Neuronal stem cell (in vitro differentiated cells): ENCODE results near the gene FOXN3.

Experiments used
- DNase-seq: peaks from one replicate; pipeline ENCODE4 v3.0.0-alpha.2; 2013; ENCODE audit warnings: low spot score
- H2AFZ ChIP-seq: one replicate; pipeline ENCODE4 v1.6.1; 2013; ENCODE audit warnings: mild to moderate bottlenecking, low read length, inconsistent platforms
- H2AK5ac ChIP-seq: 2 replicates; pipeline ENCODE4 v1.6.1; 2013; ENCODE audit warnings: low read depth, mild to moderate bottlenecking, inconsistent platforms, low read length, moderate library complexity, mixed read lengths
- H2BK120ac ChIP-seq: 2 replicates; pipeline ENCODE4 v1.6.1; 2013; ENCODE audit warnings: low read depth, mild to moderate bottlenecking, inconsistent platforms, low read length, moderate library complexity, mixed read lengths
- H2BK12ac ChIP-seq: one replicate; pipeline ENCODE4 v1.6.1; 2013; ENCODE audit warnings: low read length, inconsistent platforms
- H2BK15ac ChIP-seq: 2 replicates; pipeline ENCODE4 v1.6.1; 2013; ENCODE audit warnings: mild to moderate bottlenecking, low read length, inconsistent platforms, mixed read lengths
- H2BK5ac ChIP-seq: one replicate; pipeline ENCODE4 v1.6.1; 2013; ENCODE audit warnings: inconsistent platforms, mild to moderate bottlenecking, low read length, moderate library complexity
- H3K14ac ChIP-seq: one replicate; pipeline ENCODE4 v1.6.1; 2013; ENCODE audit warnings: low read length, inconsistent platforms
- H3K18ac ChIP-seq: 2 replicates; pipeline ENCODE4 v1.6.1; 2013; ENCODE audit warnings: low read length, inconsistent platforms
- H3K23ac ChIP-seq: 2 replicates; pipeline ENCODE4 v1.6.1; 2013; ENCODE audit warnings: low read depth, mild to moderate bottlenecking, mixed read lengths, low read length, inconsistent platforms; ENCODE audit not compliant: poor library complexity
- H3K27ac ChIP-seq: replicated peaks from 3 replicates; pipeline ENCODE4 v1.5.1; 2013; ENCODE audit warnings: low read length, inconsistent platforms
- H3K27me3 ChIP-seq, 3 experiments: 2 replicates each; pipeline ENCODE4 v1.6.1; 2013; ENCODE audit warnings: low read length in 3 of 3, mild to moderate bottlenecking in 2 of 3, inconsistent platforms in 1 of 3, low read depth in 1 of 3, mixed read lengths in 1 of 3, moderate library complexity in 1 of 3; ENCODE audit not compliant: control insufficient read depth in 3 of 3, insufficient read depth in 3 of 3
- H3K36me3 ChIP-seq, 2 donors: replicated peaks in 1 of 2; 2 replicates each; pipeline ENCODE4 v1.6.1; 2013; ENCODE audit warnings: low read length in 2 of 2; ENCODE audit not compliant: control insufficient read depth in 2 of 2, insufficient read depth in 2 of 2
- H3K4ac ChIP-seq: 2 replicates; pipeline ENCODE4 v1.6.1; 2013; ENCODE audit warnings: inconsistent platforms, mild to moderate bottlenecking, low read length, moderate library complexity
- H3K4me1 ChIP-seq, 2 donors: 1 replicate in 1 of 2; 2 replicates in 1 of 2; pipeline ENCODE4 v1.6.1; 2013; ENCODE audit warnings: low read length in 2 of 2, low read depth in 1 of 2; ENCODE audit not compliant: control insufficient read depth in 2 of 2, insufficient read depth in 1 of 2
- H3K4me2 ChIP-seq: one replicate; pipeline ENCODE4 v1.6.1; 2013; ENCODE audit warnings: mild to moderate bottlenecking, low read length, inconsistent platforms; ENCODE audit not compliant: insufficient read depth, poor library complexity, severe bottlenecking
- H3K4me3 ChIP-seq, 2 donors: 2 replicates each; pipeline ENCODE4 v1.5.1; 2013; ENCODE audit warnings: low read length in 2 of 2, mild to moderate bottlenecking in 2 of 2, inconsistent platforms in 1 of 2, moderate library complexity in 1 of 2
- H3K79me1 ChIP-seq: one replicate; pipeline ENCODE4 v1.6.1; 2013; ENCODE audit warnings: low read depth, mild to moderate bottlenecking, inconsistent platforms, low read length, moderate library complexity
- H3K9ac ChIP-seq: one replicate; pipeline ENCODE4 v1.6.1; 2013; ENCODE audit warnings: mild to moderate bottlenecking, low read depth, low read length, inconsistent platforms; ENCODE audit not compliant: poor library complexity
- H3K9me3 ChIP-seq, 2 donors: replicated peaks in 1 of 2; 2 replicates each; pipeline versions ENCODE3 to v1.6.1; 2013; ENCODE audit warnings: low read length in 2 of 2, mild to moderate bottlenecking in 2 of 2, inconsistent platforms in 1 of 2, low read depth in 1 of 2, mixed read lengths in 1 of 2, moderate library complexity in 1 of 2; ENCODE audit not compliant: control insufficient read depth in 2 of 2, insufficient read depth in 1 of 2
- H4K8ac ChIP-seq: one replicate; pipeline ENCODE4 v1.6.1; 2013; ENCODE audit warnings: low read depth, mild to moderate bottlenecking, inconsistent platforms, low read length, moderate library complexity
- H4K91ac ChIP-seq: one replicate; pipeline ENCODE4 v1.6.1; 2013; ENCODE audit warnings: low read length, low read depth, mild to moderate bottlenecking, inconsistent platforms; ENCODE audit not compliant: poor library complexity
- WGBS, 2 donors: extraction: QIAGEN DNeasy Blood & Tissue Kit; methylation state at CpG; one replicate each; pipeline ENCODE4 v1.1.7; 2013; ENCODE audit warnings: missing lambda C conversion rate in 2 of 2, mixed read lengths in 1 of 2; ENCODE audit not compliant: insufficient read length in 2 of 2, insufficient replicate concordance in 1 of 2; ENCODE audit errors: extremely low coverage in 2 of 2; 5-methylcytosine and 5-hydroxymethylcytosine counted together

Gene FOXN3

DNA sequence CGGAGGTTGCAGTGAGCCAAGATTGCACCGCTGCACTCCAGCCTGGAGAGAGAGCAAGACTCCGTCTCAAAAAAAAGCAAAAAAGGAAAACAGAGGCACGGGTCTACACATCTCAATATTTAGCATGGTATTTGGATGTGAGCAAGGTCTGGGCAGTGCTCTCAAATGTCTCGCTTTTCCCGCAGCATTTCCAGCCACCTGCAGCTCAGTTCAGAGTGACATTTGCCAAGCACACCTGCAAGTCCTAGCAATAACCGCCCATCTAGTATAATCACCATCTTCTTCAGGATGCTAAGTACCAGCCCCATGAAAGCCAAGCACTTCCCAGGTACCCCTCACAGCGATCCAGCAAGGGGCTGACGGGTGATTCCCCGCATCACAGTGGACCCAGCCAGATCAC is 69.1 kb downstream of the FOXN3 start:
- H3K23ac ChIP-seq = no peak overlapping the region
- no peak overlapping the region for H3K4me3 ChIP-seq
- no peak overlapping the region for H2BK5ac ChIP-seq
- H2BK15ac ChIP-seq = no peak overlapping the region
- H2BK120ac ChIP-seq = no peak overlapping the region
- peaks cover 14 to 39% of the 10 kb centered on the region in 2 donors for H3K4me1 ChIP-seq
- no peak overlapping the region for H3K4me2 ChIP-seq
- no peak overlapping the region for H3K4ac ChIP-seq
- H3K27me3 ChIP-seq = no peaks in the 10 kb centered on the region
- H3K27ac ChIP-seq = no peak overlapping the region
- no peak for DNase-seq
- H2AFZ ChIP-seq = no peak overlapping the region
- H4K91ac ChIP-seq = no peak overlapping the region
- H3K79me1 ChIP-seq = no peaks in the 10 kb centered on the region
- no CpG with 5 or more reads among the region's 10 CpGs for WGBS, 2 donors
- H3K9ac ChIP-seq = no peak overlapping the region
- H2AK5ac ChIP-seq = no peak overlapping the region
- no peak overlapping the region for H3K14ac ChIP-seq
- no peak overlapping the region for H2BK12ac ChIP-seq
- no peak overlapping the region for H4K8ac ChIP-seq
- no peak overlapping the region for H3K18ac ChIP-seq
- H3K9me3 ChIP-seq = peaks cover 0 to 4% of the 10 kb centered on the region in 2 donors
- peaks cover 0 to 17% of the 10 kb centered on the region in 2 donors for H3K36me3 ChIP-seq

GRCh38 chr14:89344920-89345254 is 72.1 kb downstream of the FOXN3 start:
- H3K4ac ChIP-seq = no peak overlapping the region
- H2BK12ac ChIP-seq = no peak overlapping the region
- no peak overlapping the region for H3K18ac ChIP-seq
- no peak overlapping the region for H3K27ac ChIP-seq
- H2BK15ac ChIP-seq = no peak overlapping the region
- H3K9ac ChIP-seq = no peak overlapping the region
- no peak overlapping the region for H2BK5ac ChIP-seq
- no peak overlapping the region for H2BK120ac ChIP-seq
- peaks cover 0 to 4% of the 10 kb centered on the region in 2 donors for H3K9me3 ChIP-seq
- no peak overlapping the region for H3K14ac ChIP-seq
- H3K27me3 ChIP-seq = no peaks in the 10 kb centered on the region
- WGBS, 2 donors = no CpG with 5 or more reads among the region's 10 CpGs
- H2AFZ ChIP-seq = no peak overlapping the region
- DNase-seq = no peak
- peaks cover 0 to 13% of the 10 kb centered on the region in 2 donors for H3K36me3 ChIP-seq
- no peak overlapping the region for H3K4me2 ChIP-seq
- H4K91ac ChIP-seq = no peak overlapping the region
- no peak overlapping the region for H3K23ac ChIP-seq
- no peak overlapping the region for H2AK5ac ChIP-seq
- no peak overlapping the region for H4K8ac ChIP-seq
- H3K4me1 ChIP-seq = peaks cover 6 to 19% of the 10 kb centered on the region in 2 donors
- no peak overlapping the region for H3K4me3 ChIP-seq
- no peaks in the 10 kb centered on the region for H3K79me1 ChIP-seq

- WGBS, 2 donors = no CpG with 5 or more reads among the region's 2 CpGs
- no peak overlapping the region for H3K14ac ChIP-seq
- no peak overlapping the region for H3K23ac ChIP-seq
- no peak overlapping the region for H3K9ac ChIP-seq
- peaks cover 4 to 16% of the 10 kb centered on the region in 2 donors for H3K4me1 ChIP-seq
- no peak overlapping the region for H3K4me2 ChIP-seq
- no peak overlapping the region for H3K4ac ChIP-seq
- H2AK5ac ChIP-seq = no peak overlapping the region
- H2AFZ ChIP-seq = no peak overlapping the region
- H4K8ac ChIP-seq = no peak overlapping the region
- no peak overlapping the region for H2BK15ac ChIP-seq
- H3K27ac ChIP-seq = no peak overlapping the region
- H2BK12ac ChIP-seq = no peak overlapping the region
- no peak overlapping the region for H3K18ac ChIP-seq
- H3K36me3 ChIP-seq = peaks cover 0 to 6% of the 10 kb centered on the region in 2 donors
- no peak for DNase-seq
- H2BK120ac ChIP-seq = no peak overlapping the region
- no peak overlapping the region for H3K4me3 ChIP-seq
- H3K27me3 ChIP-seq = no peaks in the 10 kb centered on the region
- H3K9me3 ChIP-seq = peaks cover 0 to 4% of the 10 kb centered on the region in 2 donors
- H4K91ac ChIP-seq = no peak overlapping the region
- H2BK5ac ChIP-seq = no peak overlapping the region
- no peaks in the 10 kb centered on the region for H3K79me1 ChIP-seq
These were observed 73.7 kb downstream of the FOXN3 start for GRCh38 chr14:89343356-89343755.

DNA sequence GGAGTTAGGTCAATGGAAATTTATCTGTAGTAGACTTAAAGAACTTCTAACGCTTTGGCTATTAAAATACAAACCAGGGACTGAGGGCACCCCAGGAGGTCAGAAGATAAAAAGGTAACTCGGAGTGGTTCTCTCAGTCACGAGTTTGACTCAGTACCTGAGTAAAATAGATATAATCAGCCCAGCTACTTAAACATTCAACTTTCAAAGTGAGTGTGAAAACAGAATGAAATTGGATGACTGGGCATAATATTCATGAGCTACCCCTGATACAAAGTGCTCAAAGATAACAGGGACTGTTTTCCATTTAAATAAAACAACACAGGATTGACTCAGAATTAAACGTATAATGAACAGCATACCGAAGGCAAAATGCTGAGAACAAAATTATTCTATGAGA is 75.0 kb downstream of the FOXN3 start:
- Histone ChIP-seq H4K8ac (no peak overlapping the region), H3K27me3 (no peaks in the 10 kb centered on the region), H2BK12ac (no peak overlapping the region), H3K4me3 (no peak overlapping the region), H3K18ac (no peak overlapping the region), H3K4ac (no peak overlapping the region), H3K14ac (no peak overlapping the region), H3K79me1 (no peaks in the 10 kb centered on the region), H2BK15ac (no peak overlapping the region), H3K4me2 (no peak overlapping the region), H4K91ac (no peak overlapping the region), H3K36me3 (no peaks in the 10 kb centered on the region), H2BK5ac (no peak overlapping the region), H3K4me1 (peaks cover 8 to 24% of the 10 kb centered on the region in 2 donors), H2BK120ac (no peak overlapping the region), H2AFZ (no peak overlapping the region), H3K27ac (no peak overlapping the region), H3K23ac (no peak overlapping the region), H3K9me3 (no peaks in the 10 kb centered on the region), H3K9ac (no peak overlapping the region), H2AK5ac (no peak overlapping the region)
- no peak for DNase-seq
- WGBS, 2 donors = no CpG with 5 or more reads among the region's 5 CpGs
